HepG2 (cell line): Measurements from ENCODE around the gene VWC2L. TPM values are rescaled to one million over a fixed set of nuclear protein-coding genes. Genes with fewer than 3 reads are reported as not detected.

Source experiments
- ATF3 ChIP-seq: sonication (generic); formaldehyde crosslinking; IDR thresholded peaks from 2 replicates; pipeline ENCODE4 v1.4.0; 2020; ENCODE audit warnings: missing genetic modification reagents
- CENPT ChIP-seq: sonication (generic); formaldehyde crosslinking; IDR thresholded peaks from 2 replicates; pipeline ENCODE4 v1.8.0; 2022; ENCODE audit warnings: low read depth, mild to moderate bottlenecking, moderate library complexity, missing genetic modification reagents
- FUBP1 ChIP-seq: sonication (generic); formaldehyde crosslinking; IDR thresholded peaks from 2 replicates; pipeline ENCODE4 v1.5.1; 2020; ENCODE audit warnings: missing genetic modification reagents, mild to moderate bottlenecking, borderline replicate concordance
- HIVEP1 ChIP-seq: sonication (generic); formaldehyde crosslinking; IDR thresholded peaks from 2 replicates; pipeline ENCODE4 v1.4.0; 2020; ENCODE audit warnings: mild to moderate bottlenecking, missing genetic modification reagents
- KAT2B ChIP-seq: fragments of 150-350 bp; IDR thresholded peaks from 2 replicates; pipeline ENCODE4 v1.6.1; 2014; ENCODE audit warnings: low read depth, low read length, borderline replicate concordance
- MEIS2 ChIP-seq: sonication (generic); formaldehyde crosslinking; IDR thresholded peaks from 2 replicates; pipeline ENCODE4 v1.9.0; 2021; ENCODE audit warnings: mild to moderate bottlenecking, missing genetic modification reagents
- NCOA1 ChIP-seq: sonication (generic); formaldehyde crosslinking; IDR thresholded peaks from 2 replicates; pipeline ENCODE4 v1.9.0; 2021; ENCODE audit warnings: missing genetic modification reagents
- PCBP2 ChIP-seq: fragments of 200-400 bp; formaldehyde crosslinking; optimal IDR thresholded peaks from 2 replicates; pipeline ENCODE3; 2018; ENCODE audit warnings: low read length, low read depth; ENCODE audit not compliant: poor library complexity, severe bottlenecking
- REST ChIP-seq, 2 experiments: IDR thresholded peaks; 2 replicates each; pipeline ENCODE4 v1.6.1; 2011 to 2012; ENCODE audit warnings: low read length in 2 of 2, borderline replicate concordance in 1 of 2, low read depth in 1 of 2, mild to moderate bottlenecking in 1 of 2, moderate library complexity in 1 of 2
- ZNF17 ChIP-seq: sonication (generic); formaldehyde crosslinking; IDR thresholded peaks from 2 replicates; pipeline ENCODE4 v1.5.0; 2020; ENCODE audit warnings: mild to moderate bottlenecking, missing genetic modification reagents
- polyA plus RNA-seq, 8 experiments: library from polyadenylated mRNA; depleted of rRNA in 3 of 8; stranded (reverse) in 7 of 8; unstranded in 1 of 8; fragments of >200 nt; fragmentation: Illumina TruSeq in 4 of 8; extraction: Trizol in 4 of 8; gene quantifications; 2 replicates each; pipeline versions ENCODE4 v1.2.1 to v1.2.3, GENCODE V29; 2011 to 2016; ENCODE audit warnings: low read depth in 4 of 8, missing spikeins in 1 of 8, mixed read lengths in 1 of 8; ENCODE audit not compliant: insufficient read depth in 1 of 8
- total RNA-seq, 5 experiments: library from RNA; depleted of rRNA; stranded (reverse); fragments of >200 nt; fragmentation: Illumina TruSeq; extraction: Trizol; gene quantifications; 2 replicates each; pipeline ENCODE4 v1.2.3, GENCODE V29; 2016; ENCODE audit warnings: low read depth in 1 of 5
- TF ChIP-seq, protein P1 (sequence below): sonication (generic); formaldehyde crosslinking; IDR thresholded peaks from 2 replicates; pipeline ENCODE4 v1.4.0; 2020; ENCODE audit warnings: missing genetic modification reagents, borderline replicate concordance
- TF ChIP-seq, protein P2 (sequence below): sonication (generic); formaldehyde crosslinking; IDR thresholded peaks from 2 replicates; pipeline ENCODE4 v1.4.0; 2020; ENCODE audit warnings: low read depth, mild to moderate bottlenecking, missing genetic modification reagents
- TF ChIP-seq, protein P3 (sequence below): sonication (generic); formaldehyde crosslinking; IDR thresholded peaks from 2 replicates; pipeline ENCODE4 v1.4.0; 2020; ENCODE audit warnings: missing genetic modification reagents

The VWC2L gene
- total and polyA plus RNA-seq, 2 of the 13 experiments (the other 11 are each of a cell fraction or from before 2014, with no cell fraction given), result not detected

DNA sequence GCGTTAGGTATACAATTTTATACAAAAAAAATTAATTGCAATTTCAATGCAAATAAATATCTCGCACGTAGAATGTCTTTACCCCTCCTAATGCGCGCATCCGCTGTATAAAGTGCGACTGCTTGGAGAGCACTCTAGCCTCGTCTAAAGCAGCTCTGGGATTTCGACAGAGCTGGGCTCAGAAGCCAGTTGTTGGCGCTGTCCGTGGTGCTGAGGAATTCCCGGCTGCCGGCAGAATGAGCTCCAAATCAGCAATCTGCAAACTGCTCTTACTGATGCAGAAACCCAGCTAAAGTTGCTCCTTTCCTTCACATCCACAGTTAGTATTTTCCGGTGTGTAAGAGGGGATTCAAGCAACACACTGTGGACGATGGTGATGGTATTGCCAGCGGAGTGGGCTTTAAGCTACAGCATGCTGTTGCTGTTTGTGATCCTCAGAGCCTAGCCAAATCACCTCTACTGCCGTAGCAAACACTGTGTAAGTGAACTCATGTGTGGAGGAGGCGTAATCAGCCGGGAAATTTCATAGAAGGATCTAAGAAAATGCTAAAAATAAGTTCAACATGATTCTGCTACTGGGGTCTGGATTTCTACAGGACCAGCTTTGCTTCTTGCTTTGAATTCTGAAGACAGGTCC, at the start of gene VWC2L (continued):
- TF ChIP-seq NCOA1 (CRISPR knock-in tag) (no peak), ZNF17 (CRISPR knock-in tag) (no peak), ATF3 (CRISPR knock-in tag) (peak; percentile 69; the same call in 1 of the 2 replicates), REST (IDR thresholded peaks at IDR 0.05; ENCODE audit: borderline replicate concordance in 1 of 2, low read depth in 1 of 2, low read length in 2 of 2) (peak in 1 of 2 experiments; percentile 99), FUBP1 (CRISPR knock-in tag) (no peak), PCBP2 (no peak), KAT2B (no peak), HIVEP1 (CRISPR knock-in tag) (peak; percentile 62; the same call in 1 of the 2 replicates), CENPT (CRISPR knock-in tag) (no peak), MEIS2 (CRISPR knock-in tag) (peak; percentile 95)
- TF ChIP-seq, protein P1, sequence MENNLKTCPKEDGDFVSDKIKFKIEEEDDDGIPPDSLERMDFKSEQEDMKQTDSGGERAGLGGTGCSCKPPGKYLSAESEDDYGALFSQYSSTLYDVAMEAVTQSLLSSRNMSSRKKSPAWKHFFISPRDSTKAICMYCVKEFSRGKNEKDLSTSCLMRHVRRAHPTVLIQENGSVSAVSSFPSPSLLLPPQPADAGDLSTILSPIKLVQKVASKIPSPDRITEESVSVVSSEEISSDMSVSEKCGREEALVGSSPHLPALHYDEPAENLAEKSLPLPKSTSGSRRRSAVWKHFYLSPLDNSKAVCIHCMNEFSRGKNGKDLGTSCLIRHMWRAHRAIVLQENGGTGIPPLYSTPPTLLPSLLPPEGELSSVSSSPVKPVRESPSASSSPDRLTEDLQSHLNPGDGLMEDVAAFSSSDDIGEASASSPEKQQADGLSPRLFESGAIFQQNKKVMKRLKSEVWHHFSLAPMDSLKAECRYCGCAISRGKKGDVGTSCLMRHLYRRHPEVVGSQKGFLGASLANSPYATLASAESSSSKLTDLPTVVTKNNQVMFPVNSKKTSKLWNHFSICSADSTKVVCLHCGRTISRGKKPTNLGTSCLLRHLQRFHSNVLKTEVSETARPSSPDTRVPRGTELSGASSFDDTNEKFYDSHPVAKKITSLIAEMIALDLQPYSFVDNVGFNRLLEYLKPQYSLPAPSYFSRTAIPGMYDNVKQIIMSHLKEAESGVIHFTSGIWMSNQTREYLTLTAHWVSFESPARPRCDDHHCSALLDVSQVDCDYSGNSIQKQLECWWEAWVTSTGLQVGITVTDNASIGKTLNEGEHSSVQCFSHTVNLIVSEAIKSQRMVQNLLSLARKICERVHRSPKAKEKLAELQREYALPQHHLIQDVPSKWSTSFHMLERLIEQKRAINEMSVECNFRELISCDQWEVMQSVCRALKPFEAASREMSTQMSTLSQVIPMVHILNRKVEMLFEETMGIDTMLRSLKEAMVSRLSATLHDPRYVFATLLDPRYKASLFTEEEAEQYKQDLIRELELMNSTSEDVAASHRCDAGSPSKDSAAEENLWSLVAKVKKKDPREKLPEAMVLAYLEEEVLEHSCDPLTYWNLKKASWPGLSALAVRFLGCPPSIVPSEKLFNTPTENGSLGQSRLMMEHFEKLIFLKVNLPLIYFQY (CRISPR knock-in tag), result peak; percentile 75; the same call in 1 of the 2 replicates
- TF ChIP-seq, protein P2, sequence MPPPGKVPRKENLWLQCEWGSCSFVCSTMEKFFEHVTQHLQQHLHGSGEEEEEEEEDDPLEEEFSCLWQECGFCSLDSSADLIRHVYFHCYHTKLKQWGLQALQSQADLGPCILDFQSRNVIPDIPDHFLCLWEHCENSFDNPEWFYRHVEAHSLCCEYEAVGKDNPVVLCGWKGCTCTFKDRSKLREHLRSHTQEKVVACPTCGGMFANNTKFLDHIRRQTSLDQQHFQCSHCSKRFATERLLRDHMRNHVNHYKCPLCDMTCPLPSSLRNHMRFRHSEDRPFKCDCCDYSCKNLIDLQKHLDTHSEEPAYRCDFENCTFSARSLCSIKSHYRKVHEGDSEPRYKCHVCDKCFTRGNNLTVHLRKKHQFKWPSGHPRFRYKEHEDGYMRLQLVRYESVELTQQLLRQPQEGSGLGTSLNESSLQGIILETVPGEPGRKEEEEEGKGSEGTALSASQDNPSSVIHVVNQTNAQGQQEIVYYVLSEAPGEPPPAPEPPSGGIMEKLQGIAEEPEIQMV (CRISPR knock-in tag), result no peak
- TF ChIP-seq, protein P3, sequence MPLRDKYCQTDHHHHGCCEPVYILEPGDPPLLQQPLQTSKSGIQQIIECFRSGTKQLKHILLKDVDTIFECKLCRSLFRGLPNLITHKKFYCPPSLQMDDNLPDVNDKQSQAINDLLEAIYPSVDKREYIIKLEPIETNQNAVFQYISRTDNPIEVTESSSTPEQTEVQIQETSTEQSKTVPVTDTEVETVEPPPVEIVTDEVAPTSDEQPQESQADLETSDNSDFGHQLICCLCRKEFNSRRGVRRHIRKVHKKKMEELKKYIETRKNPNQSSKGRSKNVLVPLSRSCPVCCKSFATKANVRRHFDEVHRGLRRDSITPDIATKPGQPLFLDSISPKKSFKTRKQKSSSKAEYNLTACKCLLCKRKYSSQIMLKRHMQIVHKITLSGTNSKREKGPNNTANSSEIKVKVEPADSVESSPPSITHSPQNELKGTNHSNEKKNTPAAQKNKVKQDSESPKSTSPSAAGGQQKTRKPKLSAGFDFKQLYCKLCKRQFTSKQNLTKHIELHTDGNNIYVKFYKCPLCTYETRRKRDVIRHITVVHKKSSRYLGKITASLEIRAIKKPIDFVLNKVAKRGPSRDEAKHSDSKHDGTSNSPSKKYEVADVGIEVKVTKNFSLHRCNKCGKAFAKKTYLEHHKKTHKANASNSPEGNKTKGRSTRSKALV (CRISPR knock-in tag), result peak; percentile 94
